ENCODE measurements around the gene SPACA9. TPM values are rescaled to one million over a fixed set of nuclear protein-coding genes. Genes with fewer than 3 reads are reported as not detected.

SPACA9 gene
- total RNA-seq, 1 donor from 2014 or later = 5.7 TPM

- TF ChIP-seq CTCF (IDR thresholded peaks at IDR 0.05; ENCODE audit: borderline replicate concordance) = no peak
- intact Hi-C loops (cut with micrococcal nuclease) = no loop called here
- no peak overlapping the region for H3K4me3 ChIP-seq
- H3K27me3 ChIP-seq (ENCODE audit: low read depth) = no peaks in the 10 kb centered on the region
- H3K4me1 ChIP-seq = peaks cover 24% of the 10 kb centered on the region
- H3K36me3 ChIP-seq = no peaks in the 10 kb centered on the region
- no peaks in the 10 kb centered on the region for H3K9me3 ChIP-seq (replicated peaks)
- no peak for DNase-seq
- H3K27ac ChIP-seq (replicated peaks) = peak overlapping the region; percentile 77
Measured at GRCh38 chr9:132880324-132880661, 1.6 kb downstream of the SPACA9 start.

GRCh38 chr9:132881826-132882225 is 3.1 kb downstream of the SPACA9 start:
- no peak overlapping the region for H3K4me3 ChIP-seq

GRCh38 chr9:132882616-132883015 is 3.9 kb downstream of the SPACA9 start:
- Histone ChIP-seq H3K4me1 (peaks cover 21% of the 10 kb centered on the region), H3K36me3 (no peaks in the 10 kb centered on the region), H3K27me3 (ENCODE audit: low read depth) (no peaks in the 10 kb centered on the region), H3K27ac (replicated peaks) (no peak overlapping the region), H3K9me3 (replicated peaks) (no peaks in the 10 kb centered on the region), H3K4me3 (no peak overlapping the region)
- no peak for TF ChIP-seq CTCF (IDR thresholded peaks at IDR 0.05; ENCODE audit: borderline replicate concordance)
- intact Hi-C loops (cut with micrococcal nuclease) = no loop called here
- no peak for DNase-seq

More at GRCh38 chr9:132881826-132882225, 3.1 kb downstream of the SPACA9 start:
- Histone ChIP-seq H3K27ac (replicated peaks) (no peak overlapping the region), H3K36me3 (no peaks in the 10 kb centered on the region), H3K27me3 (ENCODE audit: low read depth) (no peaks in the 10 kb centered on the region), H3K9me3 (replicated peaks) (no peaks in the 10 kb centered on the region), H3K4me1 (peaks cover 24% of the 10 kb centered on the region)
- no peak for TF ChIP-seq CTCF (IDR thresholded peaks at IDR 0.05; ENCODE audit: borderline replicate concordance)
- intact Hi-C loops (cut with micrococcal nuclease) = no loop called here
- DNase-seq = no peak

GRCh38 chr9:132883349-132884294 is 4.9 kb downstream of the SPACA9 start:
- H3K4me1 ChIP-seq = peaks cover 12% of the 10 kb centered on the region
- no peak for TF ChIP-seq CTCF (IDR thresholded peaks at IDR 0.05; ENCODE audit: borderline replicate concordance)
- no peaks in the 10 kb centered on the region for H3K9me3 ChIP-seq (replicated peaks)
- intact Hi-C loops (cut with micrococcal nuclease) = no loop called here
- H3K27ac ChIP-seq (replicated peaks) = no peak overlapping the region
- no peaks in the 10 kb centered on the region for H3K27me3 ChIP-seq (ENCODE audit: low read depth)
- peaks cover 6% of the 10 kb centered on the region for H3K36me3 ChIP-seq
- no peak for DNase-seq
- H3K4me3 ChIP-seq = no peak overlapping the region

GRCh38 chr9:132885720-132886333 is 7.1 kb downstream of the SPACA9 start:
- H3K27ac ChIP-seq (replicated peaks) = no peak overlapping the region
- H3K9me3 ChIP-seq (replicated peaks) = no peaks in the 10 kb centered on the region
- no peaks in the 10 kb centered on the region for H3K27me3 ChIP-seq (ENCODE audit: low read depth)
- intact Hi-C loops (cut with micrococcal nuclease) = no loop called here
- H3K4me1 ChIP-seq = no peaks in the 10 kb centered on the region
- TF ChIP-seq CTCF (IDR thresholded peaks at IDR 0.05; ENCODE audit: borderline replicate concordance) = no peak
- no peak overlapping the region for H3K4me3 ChIP-seq
- H3K36me3 ChIP-seq = peaks cover 6% of the 10 kb centered on the region
- no peak for DNase-seq
